Endothelial cell of umbilical vein (primary cell): Measurements from ENCODE around the gene TRIM68. TPM values are rescaled to one million over a fixed set of nuclear protein-coding genes. Genes with fewer than 3 reads are reported as not detected.

Experiments used
- BruUV-seq: library from RNA; stranded (reverse); fragments of 400-500 nt; replicated peaks from 2 replicates; lab custom pipeline; 2021; lab: Mats Ljungman, UMichigan
- CTCF ChIA-PET: fragments of 300-600, 350-600 bp; sonication (Branson Sonifier 250); formaldehyde crosslinking; loops from one replicate; lab custom pipeline; 2021; ENCODE audit warnings: antibody characterized with exemption, inconsistent platforms; lab: Charles Lee
- POLR2A ChIA-PET: fragments of 300-600, 350-600 bp; sonication (Branson Sonifier 250); formaldehyde crosslinking; loops from one replicate; lab custom pipeline; 2021; ENCODE audit warnings: antibody characterized with exemption, inconsistent platforms; lab: Charles Lee
- DNase-seq: peaks from one replicate; pipeline ENCODE4 v3.0.0-alpha.2; 2011; ENCODE audit warnings: low read depth, low spot score
- FAIRE-seq: peaks from 2 replicates; lab custom pipeline; 2011; peaks lifted over from hg19 to GRCh38; lab: Jason Lieb, UNC
- H2AFZ ChIP-seq: 2 replicates; pipeline ENCODE4 v1.6.0; 2012; ENCODE audit warnings: low read depth, low read length, control low read depth, inconsistent platforms
- H3K27ac ChIP-seq: 2 replicates; pipeline ENCODE4 v1.5.1; 2011; ENCODE audit warnings: low read depth, mild to moderate bottlenecking, control low read depth, low read length, moderate library complexity; ENCODE audit not compliant: insufficient read depth
- H3K27me3 ChIP-seq, 2 experiments: 2 replicates each; pipeline versions ENCODE4 v1.6.0 to v1.6.1; 2011; ENCODE audit warnings: low read length in 2 of 2, mixed read lengths in 1 of 2; ENCODE audit not compliant: control insufficient read depth in 2 of 2, insufficient read depth in 2 of 2
- H3K36me3 ChIP-seq, 2 experiments: 2 replicates in 1 of 2; 3 replicates in 1 of 2; pipeline ENCODE4 v1.5.1; 2011; ENCODE audit warnings: low read length in 2 of 2, mild to moderate bottlenecking in 1 of 2, moderate library complexity in 1 of 2; ENCODE audit not compliant: control insufficient read depth in 2 of 2, insufficient read depth in 2 of 2; ENCODE audit errors: extremely low read depth in 1 of 2
- H3K4me1 ChIP-seq: 3 replicates; pipeline ENCODE4 v1.5.1; 2011; ENCODE audit warnings: mild to moderate bottlenecking, low read length; ENCODE audit not compliant: control insufficient read depth, insufficient read depth; ENCODE audit errors: extremely low read depth
- H3K4me2 ChIP-seq: 2 replicates; pipeline ENCODE4 v1.6.1; 2011; ENCODE audit warnings: low read length, control low read depth, mixed read lengths; ENCODE audit not compliant: insufficient read depth
- H3K4me3 ChIP-seq, 3 experiments: fragments of 200-600 bp in 1 of 3; sonication (generic), shearing (Covaris generic) in 1 of 3; replicated peaks in 1 of 3; 2 replicates each; pipeline ENCODE4 v1.5.1; 2011 to 2016; ENCODE audit warnings: control low read depth in 3 of 3, low read length in 3 of 3, mild to moderate bottlenecking in 2 of 3, inconsistent platforms in 1 of 3, low read depth in 1 of 3, moderate library complexity in 1 of 3; ENCODE audit not compliant: insufficient read depth in 1 of 3
- H3K79me2 ChIP-seq: 2 replicates; pipeline ENCODE4 v1.6.0; 2012; ENCODE audit warnings: low read length, inconsistent platforms; ENCODE audit not compliant: control insufficient read depth, insufficient read depth
- H3K9ac ChIP-seq: replicated peaks from 2 replicates; pipeline ENCODE3; 2011; ENCODE audit warnings: low read length, control low read depth; ENCODE audit not compliant: insufficient read depth; ENCODE audit errors: extremely low read depth
- H3K9me1 ChIP-seq: replicated peaks from 3 replicates; pipeline ENCODE4 v1.6.0; 2011; ENCODE audit warnings: mild to moderate bottlenecking, low read length; ENCODE audit not compliant: control insufficient read depth, insufficient read depth; ENCODE audit errors: extremely low read depth
- H3K9me3 ChIP-seq: replicated peaks from 2 replicates; pipeline ENCODE4 v1.5.1; 2012; ENCODE audit warnings: low read length, inconsistent platforms; ENCODE audit not compliant: control insufficient read depth, insufficient read depth
- H4K20me1 ChIP-seq: replicated peaks from 2 replicates; pipeline ENCODE3; 2011; ENCODE audit warnings: mild to moderate bottlenecking, low read length; ENCODE audit not compliant: control insufficient read depth, insufficient read depth; ENCODE audit errors: extremely low read depth
- EZH2 ChIP-seq: IDR thresholded peaks from 2 replicates; pipeline ENCODE4 v1.6.1; 2012; ENCODE audit warnings: borderline replicate concordance, low read depth, mild to moderate bottlenecking, moderate library complexity, low read length, inconsistent platforms; ENCODE audit not compliant: severe bottlenecking
- FOS ChIP-seq: IDR thresholded peaks from 2 replicates; pipeline ENCODE4 v1.6.1; 2011; ENCODE audit warnings: mild to moderate bottlenecking, low read length, moderate library complexity, borderline replicate concordance; ENCODE audit not compliant: insufficient read depth
- GATA2 ChIP-seq: IDR thresholded peaks from 2 replicates; pipeline ENCODE4 v1.7.0; 2011; ENCODE audit warnings: low read depth, mild to moderate bottlenecking, moderate library complexity, mixed read lengths, low read length; ENCODE audit not compliant: insufficient read length, insufficient read depth
- JUN ChIP-seq: IDR thresholded peaks from 2 replicates; pipeline ENCODE4 v1.6.1; 2011; ENCODE audit warnings: borderline replicate concordance, low read depth; ENCODE audit not compliant: insufficient read length, insufficient read depth
- POLR2A ChIP-seq: IDR thresholded peaks from 2 replicates; pipeline ENCODE4 v1.6.1; 2012; ENCODE audit warnings: low read depth, mild to moderate bottlenecking, control low read depth, low read length
- POLR2AphosphoS5 ChIP-seq: IDR thresholded peaks from 2 replicates; pipeline ENCODE4 v1.6.1; 2012; ENCODE audit warnings: low read depth, mild to moderate bottlenecking, control low read depth, low read length, moderate library complexity; ENCODE audit not compliant: insufficient read depth
- dilution Hi-C: fragments of 300-500 bp; cut with MboI; formaldehyde crosslinking; loops from one replicate; pipeline ENCODE4 v1.15.0; 2019; ENCODE audit warnings: low sequenced_read_pairs; ENCODE audit not compliant: extremely low pct_ligation_motif_present
- intact Hi-C: fragments of 100-400 bp; cut with micrococcal nuclease; formaldehyde crosslinking; loops from one replicate; pipeline ENCODE4 v1.10.0; 2022
- polyA plus RNA-seq, 4 experiments: library from polyadenylated mRNA; depleted of rRNA in 3 of 4; stranded (reverse) in 3 of 4; unstranded in 1 of 4; fragments of >200 nt; gene quantifications; 2 replicates each; pipeline versions ENCODE4 v1.2.1 to v1.2.3, GENCODE V29; 2011 to 2012; ENCODE audit warnings: missing spikeins in 1 of 4
- total RNA-seq: library from RNA; stranded (reverse); gene quantifications from 2 replicates; pipeline ENCODE4 v1.2.3, GENCODE V29; 2021
- TF ChIP-seq, protein P1 (sequence below): IDR thresholded peaks from 2 replicates; pipeline ENCODE4 v1.6.1; 2011; ENCODE audit not compliant: insufficient read depth, insufficient read length
- TF ChIP-seq, protein P2 (sequence below), 2 donors: IDR thresholded peaks; 1 replicate in 1 of 2; 2 replicates in 1 of 2; pipeline ENCODE4 v1.5.1; 2011; ENCODE audit warnings: low read length in 2 of 2, mild to moderate bottlenecking in 2 of 2, moderate library complexity in 2 of 2, control low read depth in 1 of 2, inconsistent platforms in 1 of 2, low read depth in 1 of 2; ENCODE audit not compliant: insufficient read depth in 1 of 2; ENCODE audit errors: extremely low read depth in 1 of 2

TRIM68 gene
- total and polyA plus RNA-seq, 2 donors (not counting 3 experiments of a cell fraction or from before 2014, with no cell fraction given) = 8.1 to 11.3 TPM

DNA sequence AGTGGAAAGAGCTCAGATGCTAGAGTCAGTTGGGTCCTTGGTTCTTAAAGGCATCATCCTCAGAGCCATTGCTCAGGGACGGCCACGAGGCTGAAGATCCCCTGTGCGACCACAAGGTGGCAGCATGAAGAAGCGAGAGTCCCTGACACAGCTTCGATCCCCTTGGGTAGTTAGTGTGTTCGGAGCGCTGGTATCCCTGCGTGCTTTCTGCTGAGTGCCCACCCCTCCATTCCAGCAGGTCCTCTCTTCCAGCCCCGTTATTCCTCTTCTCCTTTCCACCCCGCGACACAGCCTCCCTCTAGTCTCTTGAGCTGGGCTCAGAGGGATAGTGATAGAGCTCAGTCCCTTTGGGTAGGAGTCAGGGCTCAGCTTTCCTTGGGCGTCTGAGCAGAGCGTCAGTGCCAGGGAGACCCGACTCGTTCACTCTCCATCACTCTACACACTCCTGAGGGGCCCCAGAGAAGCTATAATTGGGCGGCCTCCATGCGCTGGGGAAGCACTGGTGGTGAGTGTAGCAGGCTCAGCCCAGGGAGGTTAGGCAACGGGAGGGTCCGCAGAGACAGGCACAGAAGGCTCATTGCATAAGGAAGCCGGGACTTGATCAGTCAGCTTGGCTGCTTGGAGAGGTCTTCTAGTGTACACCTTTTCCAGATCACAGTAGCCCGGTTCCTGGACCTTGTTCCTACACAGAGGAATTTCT lies 29.1 kb upstream of the TRIM68 start, which contains the start of gene OR51D1:
Gene OR51D1, plus strand, starts transcription at position 516 of the 700 bp plus-strand sequence. CDS start 2,314 bp downstream, outside the sequence.
- ChIA-PET CTCF (interaction anchor here (0.7 to 3.1 kb wide), 32 partner anchors 10 to 1676 kb away, joined by 3 to 54 read pairs (median 4); partner anchors contain the start of genes OR52N2 and TRIM68), POLR2A (no interaction called here)
- peaks cover 0 to 1% of the 10 kb centered on the region in 2 experiments for H3K27me3 ChIP-seq
- H3K9me3 ChIP-seq = no peaks in the 10 kb centered on the region
- H3K9me1 ChIP-seq = no peaks in the 10 kb centered on the region
- no TSS peak for BruUV-seq
- no peak within 1 kb of the TSS for H3K9ac ChIP-seq
- FAIRE-seq (peak; percentile 84), DNase-seq (peak; percentile 66)
- dilution Hi-C loops = no loop called here
- H3K4me2 ChIP-seq = no peak within 1 kb of the TSS
- H2AFZ ChIP-seq = peak within 1 kb of the TSS; percentile 13
- H3K4me1 ChIP-seq = no peaks in the 10 kb centered on the region
- H3K36me3 ChIP-seq = no peaks in the 10 kb centered on the region
- no peak within 1 kb of the TSS for H3K27ac ChIP-seq
- H3K4me3 ChIP-seq = no peak within 1 kb of the TSS
- intact Hi-C loops = loop anchor here (1.0 kb wide), 5 partner anchors 367 to 1171 kb away; partner anchors contain the start of gene OR52N2
- H4K20me1 ChIP-seq = no peaks in the 10 kb centered on the region
- H3K79me2 ChIP-seq = no peaks in the 10 kb centered on the region
- TF ChIP-seq POLR2A (no peak), EZH2 (no peak), GATA2 (no peak), JUN (no peak), POLR2AphosphoS5 (no peak), FOS (no peak)
- TF ChIP-seq, protein P1, sequence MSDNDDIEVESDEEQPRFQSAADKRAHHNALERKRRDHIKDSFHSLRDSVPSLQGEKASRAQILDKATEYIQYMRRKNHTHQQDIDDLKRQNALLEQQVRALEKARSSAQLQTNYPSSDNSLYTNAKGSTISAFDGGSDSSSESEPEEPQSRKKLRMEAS = no peak
- TF ChIP-seq, protein P2, sequence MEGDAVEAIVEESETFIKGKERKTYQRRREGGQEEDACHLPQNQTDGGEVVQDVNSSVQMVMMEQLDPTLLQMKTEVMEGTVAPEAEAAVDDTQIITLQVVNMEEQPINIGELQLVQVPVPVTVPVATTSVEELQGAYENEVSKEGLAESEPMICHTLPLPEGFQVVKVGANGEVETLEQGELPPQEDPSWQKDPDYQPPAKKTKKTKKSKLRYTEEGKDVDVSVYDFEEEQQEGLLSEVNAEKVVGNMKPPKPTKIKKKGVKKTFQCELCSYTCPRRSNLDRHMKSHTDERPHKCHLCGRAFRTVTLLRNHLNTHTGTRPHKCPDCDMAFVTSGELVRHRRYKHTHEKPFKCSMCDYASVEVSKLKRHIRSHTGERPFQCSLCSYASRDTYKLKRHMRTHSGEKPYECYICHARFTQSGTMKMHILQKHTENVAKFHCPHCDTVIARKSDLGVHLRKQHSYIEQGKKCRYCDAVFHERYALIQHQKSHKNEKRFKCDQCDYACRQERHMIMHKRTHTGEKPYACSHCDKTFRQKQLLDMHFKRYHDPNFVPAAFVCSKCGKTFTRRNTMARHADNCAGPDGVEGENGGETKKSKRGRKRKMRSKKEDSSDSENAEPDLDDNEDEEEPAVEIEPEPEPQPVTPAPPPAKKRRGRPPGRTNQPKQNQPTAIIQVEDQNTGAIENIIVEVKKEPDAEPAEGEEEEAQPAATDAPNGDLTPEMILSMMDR (IDR thresholded peaks at IDR 0.05; ENCODE audit: extremely low read depth in 1 of 2, insufficient read depth in 1 of 2, low read depth in 1 of 2, low read length in 2 of 2) = peak; percentile 82 to 93
